Non-pigmented ciliary epithelial cell (primary cell): ENCODE measurements around the gene OR5M3.

Experiments
- DNase-seq: peaks from one replicate; pipeline ENCODE4 v3.0.0-alpha.2; 2010; ENCODE audit warnings: low read depth

Gene OR5M3

GRCh38 chr11:56473252-56473651 is at the start of gene OR5M3:
TSS of gene OR5M3 (minus strand) at chr11:56473352. CDS start at chr11:56470497, 2,855 bp downstream.
- no peak for DNase-seq

DNA sequence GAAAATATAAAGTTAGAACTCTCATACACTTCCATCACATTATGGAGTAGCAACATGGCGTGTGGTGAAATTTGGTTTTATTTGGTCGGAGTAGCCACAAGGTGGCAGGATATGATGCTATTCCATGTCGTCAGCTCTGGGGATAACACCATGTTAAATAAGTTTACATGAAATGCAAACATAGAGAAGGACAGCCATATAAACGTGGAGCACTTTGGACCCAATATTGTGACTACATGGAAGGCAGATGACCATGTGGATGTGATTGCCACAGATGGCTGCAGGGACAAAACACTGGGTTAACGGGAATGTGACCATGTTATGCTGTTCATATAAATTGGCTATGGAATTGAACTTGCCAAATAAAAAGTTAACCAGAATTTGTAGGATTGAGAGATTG is 48.9 kb upstream of the OR5M3 start:
- no peak for DNase-seq

- DNase-seq: no peak
These were observed 40.1 kb upstream of the OR5M3 start for GRCh38 chr11:56513280-56513679.

- DNase-seq: no peak
These were observed 36.3 kb upstream of the OR5M3 start for GRCh38 chr11:56509439-56509838.

DNA sequence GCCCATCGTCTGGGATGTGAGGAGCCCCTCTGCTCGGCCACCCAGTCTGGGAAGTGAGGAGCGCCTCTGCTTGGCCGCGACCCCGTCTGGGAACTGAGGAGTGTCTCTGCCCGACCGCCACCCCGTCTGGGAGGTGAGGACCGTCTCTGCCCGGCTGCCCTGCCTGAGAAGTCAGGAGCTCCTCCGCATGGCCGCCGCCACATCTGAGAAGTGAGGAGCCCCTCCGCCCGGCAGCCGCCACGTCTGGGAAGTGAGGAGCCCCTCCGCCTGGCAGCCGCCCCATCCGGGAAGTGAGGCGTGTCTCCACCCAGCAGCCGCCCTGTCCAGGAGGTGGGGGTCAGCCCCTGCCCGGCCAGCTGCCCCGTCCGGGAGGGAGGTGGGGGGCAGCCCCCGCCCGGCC is 23.9 kb upstream of the OR5M3 start:
- no peak for DNase-seq

DNA sequence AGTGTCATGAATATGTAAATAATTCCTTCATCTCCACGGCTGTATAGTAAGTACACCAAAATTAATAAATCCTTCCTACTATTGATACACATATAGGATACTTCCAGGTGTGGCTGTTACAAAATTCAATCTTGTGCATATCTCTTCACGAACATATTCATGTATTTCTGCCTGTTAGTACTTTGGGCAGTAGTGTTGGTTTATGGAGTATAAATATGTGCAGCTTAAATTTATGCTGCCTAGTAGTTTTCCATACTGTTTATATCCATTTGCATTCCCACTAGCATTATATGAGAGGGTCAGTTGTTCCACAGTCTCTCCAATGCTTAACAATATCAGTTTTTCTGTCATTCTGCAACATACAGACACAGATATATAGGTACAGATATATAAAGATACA is 22.0 kb upstream of the OR5M3 start:
- DNase-seq: no peak

DNA sequence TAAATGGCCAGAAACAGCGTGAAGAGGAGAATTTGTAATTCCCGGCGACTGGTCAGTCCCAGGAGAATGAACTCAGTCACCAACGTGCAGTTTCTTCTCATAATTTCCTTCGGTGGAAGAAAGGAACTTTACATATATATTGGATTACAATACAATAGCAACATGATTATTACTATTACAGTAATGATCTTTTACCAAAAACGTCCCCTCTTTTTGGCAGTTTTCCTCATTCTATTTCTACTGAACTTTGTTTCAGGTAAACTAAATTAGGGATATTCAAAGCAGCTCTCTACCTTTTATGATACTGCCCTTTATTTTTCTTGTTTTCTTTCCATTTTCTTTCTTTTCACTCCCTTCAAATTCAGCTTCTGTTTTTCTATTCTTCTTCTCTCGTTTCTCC is 18.1 kb upstream of the OR5M3 start, which contains the start of gene OR5M8:
OR5M8 (minus strand) TSS at position 101 of the 400 bp plus-strand sequence; CDS start at position 101, 0 bp downstream.
- DNase-seq: no peak

GRCh38 chr11:56486801-56487200 is 13.6 kb upstream of the OR5M3 start:
- DNase-seq: no peak

DNA sequence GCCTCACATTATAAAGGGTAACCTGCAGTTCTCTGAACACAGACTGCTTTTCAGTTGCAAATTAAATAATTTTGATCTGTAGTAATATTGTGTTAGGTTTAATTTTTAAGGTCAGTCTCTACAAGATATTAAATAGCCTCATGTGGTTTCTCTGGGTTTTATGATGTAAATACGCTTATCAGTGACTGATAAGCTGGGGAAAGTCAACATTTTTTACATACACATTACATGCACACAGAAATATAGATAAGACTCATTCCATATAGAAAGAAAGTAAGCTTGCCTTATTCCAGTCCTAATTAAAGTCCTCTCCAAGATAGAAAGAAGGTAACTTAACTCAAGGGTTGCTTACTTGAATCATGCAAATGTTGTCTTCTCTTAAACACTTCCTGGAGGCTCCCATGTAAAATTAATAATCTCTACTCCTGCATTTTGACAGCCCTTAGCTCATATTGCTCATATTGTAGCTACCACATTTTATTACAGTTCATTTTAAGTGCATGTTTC is 1.6 kb upstream of the OR5M3 start:
- no peak for DNase-seq

GRCh38 chr11:56457076-56457475 is 16.1 kb downstream of the OR5M3 start:
- no peak for DNase-seq

DNA sequence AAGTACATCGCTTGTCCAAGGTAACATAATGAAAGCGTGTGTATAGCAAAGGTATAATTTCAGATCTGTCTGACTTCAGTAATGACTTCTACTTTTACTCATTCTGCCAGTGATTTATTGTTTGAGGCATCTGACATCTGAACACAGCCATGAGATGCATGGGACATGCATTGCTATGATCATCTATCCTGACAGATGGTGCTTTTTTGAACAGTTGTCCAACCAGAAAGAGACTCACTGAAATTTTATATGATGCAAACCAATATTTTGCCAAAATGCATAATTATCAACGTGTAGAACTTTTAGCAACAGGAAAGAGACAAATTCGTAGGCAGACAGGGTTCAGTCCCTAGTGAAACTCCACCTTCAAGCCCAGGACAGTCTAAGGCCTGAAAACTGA is 19.6 kb downstream of the OR5M3 start:
- no peak for DNase-seq
